ENCODE data around the gene DOCK1.

Gene DOCK1

GRCh38 chr10:127182161-127182560 is 276.9 kb downstream of the DOCK1 start:
- no peak overlapping the region for H3K4me3 ChIP-seq (ENCODE audit: low read length)
- no peak for TF ChIP-seq CTCF (conservative IDR thresholded peaks at IDR 0.05; ENCODE audit: low read depth, low read length)
- no peak for DNase-seq (ENCODE audit: low read depth)

GRCh38 chr10:127184582-127184981 is 279.4 kb downstream of the DOCK1 start:
- no peak for TF ChIP-seq CTCF (conservative IDR thresholded peaks at IDR 0.05; ENCODE audit: low read depth, low read length)
- no peak overlapping the region for H3K4me3 ChIP-seq (ENCODE audit: low read length)
- no peak for DNase-seq (ENCODE audit: low read depth)

GRCh38 chr10:127186813-127187212 is 281.6 kb downstream of the DOCK1 start:
- DNase-seq (ENCODE audit: low read depth): no peak
- TF ChIP-seq CTCF (conservative IDR thresholded peaks at IDR 0.05; ENCODE audit: low read depth, low read length): no peak
- H3K4me3 ChIP-seq (ENCODE audit: low read length): no peak overlapping the region

- TF ChIP-seq CTCF (conservative IDR thresholded peaks at IDR 0.05; ENCODE audit: low read depth, low read length): no peak
- no peak overlapping the region for H3K4me3 ChIP-seq (ENCODE audit: low read length)
- no peak for DNase-seq (ENCODE audit: low read depth)
These were observed 284.0 kb downstream of the DOCK1 start for GRCh38 chr10:127189226-127189625.

GRCh38 chr10:127190427-127190826 is 285.2 kb downstream of the DOCK1 start:
- no peak for TF ChIP-seq CTCF (conservative IDR thresholded peaks at IDR 0.05; ENCODE audit: low read depth, low read length)
- no peak for DNase-seq (ENCODE audit: low read depth)
- no peak overlapping the region for H3K4me3 ChIP-seq (ENCODE audit: low read length)

GRCh38 chr10:127193125-127193524 is 287.9 kb downstream of the DOCK1 start:
- no peak overlapping the region for H3K4me3 ChIP-seq (ENCODE audit: low read length)
- no peak for DNase-seq (ENCODE audit: low read depth)
- TF ChIP-seq CTCF (conservative IDR thresholded peaks at IDR 0.05; ENCODE audit: low read depth, low read length): no peak

- H3K4me3 ChIP-seq (ENCODE audit: low read length): no peak overlapping the region
- no peak for TF ChIP-seq CTCF (conservative IDR thresholded peaks at IDR 0.05; ENCODE audit: low read depth, low read length)
- DNase-seq (ENCODE audit: low read depth): no peak
These were observed 288.9 kb downstream of the DOCK1 start for GRCh38 chr10:127194111-127194510.

All from retinal pigment epithelial cell (primary cell).